Measurements from ENCODE around the gene TIAM2. TPM values are rescaled to one million over a fixed set of nuclear protein-coding genes. Genes with fewer than 3 reads are reported as not detected.
"Not testable (repeated sequence)": the region's sequence is repeated elsewhere in the genome, so short reads cannot be mapped to it uniquely, and the experiment has no call there.

The TIAM2 gene
- total RNA-seq, 1 experiment from 2014 or later = 11.3 TPM

DNA sequence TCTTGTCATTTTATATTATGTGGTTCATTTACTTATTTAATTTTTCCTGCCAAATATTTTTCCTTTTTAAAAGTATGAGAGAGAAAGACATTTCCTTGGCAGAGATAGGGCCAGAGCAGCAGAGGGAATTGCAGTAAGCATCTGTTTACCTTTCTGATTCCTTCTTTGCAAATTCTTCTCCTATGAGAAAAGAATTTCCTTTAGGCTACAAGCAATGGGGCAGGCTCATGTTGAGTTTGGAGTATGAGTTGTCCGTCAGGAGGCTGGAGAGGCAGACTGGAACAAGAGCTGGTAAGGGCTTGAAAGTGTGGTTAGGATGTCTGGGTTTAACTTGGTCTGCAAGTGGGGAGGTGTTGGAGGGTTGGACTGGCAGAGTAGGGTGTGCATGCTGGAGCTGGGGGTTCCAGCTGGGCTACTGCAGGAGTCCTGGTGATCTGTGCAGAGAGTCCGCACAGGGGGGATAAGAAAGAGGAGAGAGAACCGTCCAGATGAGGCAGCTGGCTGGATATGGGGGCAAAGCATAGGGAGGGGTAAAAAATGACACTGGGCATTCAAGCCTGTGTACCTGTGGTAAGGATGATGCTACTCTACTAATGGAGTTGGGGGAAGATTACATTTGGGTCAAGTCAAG, 19.7 kb downstream of the TIAM2 start:
- no peak for DNase-seq (ENCODE audit: low read depth)
- in situ Hi-C loops (cut with HindIII; ENCODE audit: low pct_unique_long_range_greater_than_20kb, low sequenced_read_pairs) = no loop called here

GRCh38 chr6:155018415-155018814, 23.3 kb downstream of the TIAM2 start:
- in situ Hi-C loops (cut with HindIII; ENCODE audit: low pct_unique_long_range_greater_than_20kb, low sequenced_read_pairs); DNase-seq (ENCODE audit: low read depth): not testable (repeated sequence)

DNA sequence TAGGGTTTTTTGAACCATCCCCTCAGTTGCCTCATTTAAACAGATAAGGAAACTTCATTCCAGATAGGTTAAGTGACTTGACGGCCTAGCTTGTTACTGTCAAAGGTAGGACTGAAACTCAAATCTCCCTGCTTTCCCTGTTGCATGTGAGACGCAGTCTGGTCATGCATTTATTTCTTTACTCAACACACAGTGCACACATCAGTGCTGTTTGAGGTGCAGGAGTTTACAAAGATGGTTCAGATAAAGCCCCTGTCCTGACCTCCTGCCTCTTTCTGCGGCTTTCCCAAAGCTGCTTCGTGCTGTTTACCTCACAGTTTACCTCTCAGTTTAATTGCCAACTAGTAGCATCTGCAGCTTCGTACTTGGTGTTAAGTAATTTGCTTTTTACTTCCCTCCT, 26.6 kb downstream of the TIAM2 start:
- no peak for DNase-seq (ENCODE audit: low read depth)
- in situ Hi-C loops (cut with HindIII; ENCODE audit: low pct_unique_long_range_greater_than_20kb, low sequenced_read_pairs) = no loop called here

DNA sequence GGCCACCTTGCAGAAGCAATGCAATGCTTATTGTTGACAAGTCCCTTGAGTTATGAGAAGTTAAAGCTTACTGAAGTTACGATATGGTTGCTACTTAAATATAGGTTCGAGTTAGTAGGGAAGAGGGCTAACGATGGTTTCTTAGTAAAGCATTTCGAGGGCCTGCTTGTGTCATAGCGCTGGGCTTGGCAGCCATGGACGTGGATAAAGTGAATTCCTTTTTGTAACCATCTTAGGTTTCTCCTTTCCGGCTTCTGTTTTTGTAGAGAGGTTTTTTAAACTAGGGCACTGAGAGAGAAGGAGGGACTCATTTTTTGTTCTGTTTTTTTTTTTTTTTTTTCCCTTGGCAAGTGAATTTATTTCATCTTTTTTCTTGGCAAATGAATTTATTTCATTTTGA, 27.6 kb downstream of the TIAM2 start:
- in situ Hi-C loops (cut with HindIII; ENCODE audit: low pct_unique_long_range_greater_than_20kb, low sequenced_read_pairs) = no loop called here
- DNase-seq (ENCODE audit: low read depth) = no peak

DNA sequence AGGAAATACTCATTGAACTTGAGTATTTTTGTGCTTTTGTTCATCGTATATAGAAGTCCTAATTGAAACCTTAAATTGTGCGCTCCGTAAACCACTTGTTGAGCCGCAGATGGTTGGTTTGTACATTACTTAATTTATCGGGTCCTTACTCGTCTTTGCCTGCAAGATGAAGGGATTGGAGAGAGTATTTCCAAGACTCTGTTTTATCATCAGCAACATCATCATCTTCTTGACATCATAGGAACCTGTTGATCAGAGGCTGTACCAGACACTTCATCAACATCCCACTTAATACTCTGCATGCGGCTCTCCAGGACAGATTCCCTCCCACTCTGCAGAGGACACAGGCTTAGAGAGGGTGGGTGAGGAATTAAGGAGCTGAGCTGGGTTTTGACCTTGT, 28.6 kb downstream of the TIAM2 start:
- in situ Hi-C loops (cut with HindIII; ENCODE audit: low pct_unique_long_range_greater_than_20kb, low sequenced_read_pairs) = no loop called here
- DNase-seq (ENCODE audit: low read depth) = no peak

GRCh38 chr6:155024391-155025027, 29.4 kb downstream of the TIAM2 start:
- in situ Hi-C loops (cut with HindIII; ENCODE audit: low pct_unique_long_range_greater_than_20kb, low sequenced_read_pairs) = no loop called here
- no peak for DNase-seq (ENCODE audit: low read depth)

DNA sequence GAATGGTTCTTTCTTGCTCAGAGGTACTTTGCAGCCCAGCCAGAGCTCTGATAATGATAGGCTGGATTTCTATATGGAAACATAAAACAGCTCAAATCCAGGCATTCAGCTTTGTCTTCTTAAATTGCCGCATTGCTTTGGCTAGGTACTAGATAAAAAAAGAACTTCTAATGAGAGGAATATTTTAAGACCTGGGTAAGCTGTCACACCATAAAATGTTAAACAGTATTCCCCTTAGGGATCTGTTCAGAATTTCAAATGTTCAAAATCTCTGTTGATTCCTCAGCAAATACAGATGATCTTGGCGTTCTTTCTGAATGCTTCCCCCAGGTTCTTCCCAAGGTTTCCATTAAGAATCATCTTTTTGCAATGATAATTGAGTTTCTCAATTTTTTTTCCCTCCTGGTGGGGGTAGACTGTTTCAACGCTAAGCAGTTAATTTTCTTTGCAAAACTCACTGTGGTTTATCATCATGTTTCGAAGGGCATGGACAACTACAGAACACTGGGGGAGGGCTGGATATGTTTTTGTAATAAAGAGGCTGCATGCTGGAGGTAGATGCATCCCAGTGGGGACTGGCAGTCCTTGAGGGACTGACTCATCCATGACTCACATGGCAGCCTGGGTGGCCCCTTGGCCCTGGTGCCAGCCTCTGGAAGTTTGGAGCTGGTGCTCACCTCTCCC, 31.0 kb downstream of the TIAM2 start:
- in situ Hi-C loops (cut with HindIII; ENCODE audit: low pct_unique_long_range_greater_than_20kb, low sequenced_read_pairs) = no loop called here
- peak; percentile 85 for DNase-seq (ENCODE audit: low read depth)

DNA sequence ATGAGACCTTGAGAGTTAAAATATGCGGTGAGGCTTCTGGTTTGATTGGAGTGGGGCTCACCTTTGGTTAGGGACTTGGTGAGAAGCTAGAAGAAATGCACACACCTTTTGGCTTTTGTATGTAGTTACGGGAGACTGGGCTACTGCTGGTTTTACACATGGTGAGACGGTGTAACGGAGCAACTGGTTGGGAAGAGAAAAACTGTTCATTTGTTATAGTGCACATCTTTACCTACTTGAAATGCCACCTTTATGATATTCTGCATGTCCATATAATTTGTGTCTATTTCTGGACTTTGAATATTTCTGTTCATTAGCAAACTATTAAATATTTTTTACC, 31.6 kb downstream of the TIAM2 start:
- in situ Hi-C loops (cut with HindIII; ENCODE audit: low pct_unique_long_range_greater_than_20kb, low sequenced_read_pairs) = no loop called here
- no peak for DNase-seq (ENCODE audit: low read depth)

DNA sequence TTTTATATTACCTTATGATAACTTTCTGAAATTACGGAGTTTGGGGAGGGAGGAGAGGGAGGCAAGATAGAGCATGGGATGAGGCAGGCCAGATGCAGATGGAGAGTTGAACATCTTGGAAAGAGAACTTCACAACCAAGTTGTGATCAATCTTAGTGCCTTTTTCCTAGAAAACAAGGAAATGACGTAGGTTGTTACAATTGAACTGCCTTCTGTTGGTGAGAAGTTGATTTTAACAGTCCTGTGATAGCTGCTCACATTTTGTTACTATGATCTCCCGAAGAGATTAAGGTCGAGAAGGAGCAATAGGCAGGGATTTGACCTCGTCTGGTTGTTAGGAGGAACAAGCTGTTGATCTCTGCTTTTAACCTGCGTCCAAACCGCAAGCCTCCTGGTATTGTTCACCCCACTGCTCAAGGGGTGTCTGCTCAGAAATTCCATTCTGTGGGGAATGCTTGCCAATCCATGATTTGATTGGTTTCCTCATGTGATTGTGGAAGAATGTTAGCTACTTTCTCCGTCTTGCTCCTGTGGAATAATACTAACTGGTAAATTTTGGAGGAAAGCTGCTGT, 35.1 kb downstream of the TIAM2 start:
- in situ Hi-C loops (cut with HindIII; ENCODE audit: low pct_unique_long_range_greater_than_20kb, low sequenced_read_pairs) = no loop called here
- no peak for DNase-seq (ENCODE audit: low read depth)

DNA sequence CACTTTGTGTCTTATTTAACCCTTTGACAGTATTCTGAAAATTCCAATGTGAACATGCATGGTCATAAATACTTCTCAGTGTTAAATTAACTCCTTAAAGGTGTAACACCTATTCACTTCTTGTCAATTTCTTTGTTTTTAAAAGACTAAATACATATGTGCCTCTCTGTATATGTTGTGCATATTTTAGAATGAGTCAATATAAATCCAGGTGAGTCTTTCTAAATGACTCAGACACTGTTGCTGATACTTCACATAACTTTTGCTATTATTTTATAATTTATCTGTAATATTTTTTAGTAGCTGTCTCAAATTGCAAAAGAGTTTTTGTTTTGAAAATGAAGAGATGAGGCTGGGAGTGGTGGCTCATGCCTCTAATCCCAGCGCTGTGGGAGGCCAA, 36.0 kb downstream of the TIAM2 start:
- in situ Hi-C loops (cut with HindIII; ENCODE audit: low pct_unique_long_range_greater_than_20kb, low sequenced_read_pairs) = no loop called here
- no peak for DNase-seq (ENCODE audit: low read depth)

DNA sequence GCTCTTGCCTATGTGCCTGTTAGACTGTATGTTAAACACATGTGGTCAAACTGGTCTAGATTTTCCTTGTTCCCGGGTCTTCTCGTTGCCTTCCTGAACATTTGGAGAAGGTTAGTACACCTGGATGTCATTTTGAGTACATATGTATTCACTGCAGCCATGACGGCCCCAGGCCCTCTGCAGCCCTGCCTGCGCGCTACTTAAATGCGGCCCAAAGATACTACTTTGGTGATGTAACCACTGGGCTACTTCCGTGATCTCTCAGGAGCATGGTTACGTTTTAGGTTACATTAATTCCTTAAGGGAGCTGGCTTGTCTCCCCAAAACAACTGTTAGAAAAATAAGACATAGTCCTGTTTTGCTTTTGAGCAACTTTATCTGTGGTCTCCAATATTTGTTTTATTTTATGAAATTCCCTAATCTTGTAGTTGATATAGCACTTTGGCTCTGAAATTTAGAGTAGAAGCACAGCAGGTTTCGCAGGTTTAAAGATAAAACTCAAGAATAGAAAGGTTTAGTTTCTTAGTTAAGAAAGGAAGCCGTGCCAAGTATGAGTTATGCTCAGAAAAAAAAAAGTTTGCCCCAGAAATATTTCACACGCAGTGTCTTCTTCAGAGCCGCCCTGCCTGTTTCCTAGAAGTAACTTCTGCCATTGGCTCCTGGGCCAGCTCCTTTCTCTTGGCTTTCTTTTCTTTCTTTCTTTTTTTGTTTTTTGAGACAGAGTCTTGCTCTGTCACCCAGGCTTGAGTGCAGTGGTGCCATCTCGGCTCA, 38.1 kb downstream of the TIAM2 start:
- no peak for DNase-seq (ENCODE audit: low read depth)
- in situ Hi-C loops (cut with HindIII; ENCODE audit: low pct_unique_long_range_greater_than_20kb, low sequenced_read_pairs) = no loop called here

DNA sequence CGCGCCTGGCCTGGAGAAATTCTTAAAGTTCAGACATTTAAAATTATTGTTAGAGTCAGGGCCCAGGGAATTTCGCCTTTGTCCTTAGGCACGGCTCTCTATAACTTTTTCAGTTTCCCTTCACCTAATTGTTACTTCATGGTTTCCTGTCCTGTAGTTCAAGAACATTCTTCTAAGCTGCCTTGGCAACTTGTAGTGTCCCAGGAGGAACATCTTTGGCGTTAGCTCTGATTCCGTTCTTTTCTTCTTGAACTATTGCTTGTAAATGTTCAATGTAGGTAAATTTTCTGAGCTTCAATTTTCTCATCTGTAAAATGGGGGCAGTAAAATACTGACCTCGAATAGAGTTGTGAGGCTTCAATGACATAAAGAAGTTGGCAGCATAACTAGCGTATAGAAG, 41.8 kb downstream of the TIAM2 start:
- in situ Hi-C loops (cut with HindIII; ENCODE audit: low pct_unique_long_range_greater_than_20kb, low sequenced_read_pairs) = no loop called here

GRCh38 chr6:155038104-155038503, 43.0 kb downstream of the TIAM2 start:
- no peak for DNase-seq (ENCODE audit: low read depth)
- in situ Hi-C loops (cut with HindIII; ENCODE audit: low pct_unique_long_range_greater_than_20kb, low sequenced_read_pairs) = no loop called here

More for the DNA sequence above, 41.8 kb downstream of the TIAM2 start:
- DNase-seq (ENCODE audit: low read depth) = no peak

DNA sequence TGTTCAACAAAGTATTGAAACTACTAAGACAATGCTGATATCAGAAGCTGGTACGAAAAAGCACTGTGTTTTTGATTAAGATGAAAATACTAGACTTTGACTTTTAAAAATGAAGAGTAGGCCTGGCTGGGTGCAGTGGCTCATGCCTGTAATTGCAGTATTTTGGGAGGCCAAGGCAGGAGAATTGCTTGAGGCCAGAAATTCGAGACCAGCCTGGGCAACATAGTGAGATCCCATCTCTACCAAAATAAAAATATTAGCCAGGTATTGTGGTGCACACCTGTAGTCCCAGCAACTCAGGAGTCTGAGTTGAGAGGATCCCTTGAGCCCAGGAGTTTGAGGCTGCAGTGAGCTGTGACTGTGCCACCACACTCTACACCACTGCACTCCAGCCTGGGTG, 43.4 kb downstream of the TIAM2 start:
- no peak for DNase-seq (ENCODE audit: low read depth)
- in situ Hi-C loops (cut with HindIII; ENCODE audit: low pct_unique_long_range_greater_than_20kb, low sequenced_read_pairs) = no loop called here

- in situ Hi-C loops (cut with HindIII; ENCODE audit: low pct_unique_long_range_greater_than_20kb, low sequenced_read_pairs) = no loop called here
These were observed 44.5 kb downstream of the TIAM2 start for GRCh38 chr6:155039618-155040017.

GRCh38 chr6:155040154-155040553, 45.0 kb downstream of the TIAM2 start:
- in situ Hi-C loops (cut with HindIII; ENCODE audit: low pct_unique_long_range_greater_than_20kb, low sequenced_read_pairs) = no loop called here
- no peak for DNase-seq (ENCODE audit: low read depth)

More at GRCh38 chr6:155039618-155040017, 44.5 kb downstream of the TIAM2 start:
- DNase-seq (ENCODE audit: low read depth) = no peak

DNA sequence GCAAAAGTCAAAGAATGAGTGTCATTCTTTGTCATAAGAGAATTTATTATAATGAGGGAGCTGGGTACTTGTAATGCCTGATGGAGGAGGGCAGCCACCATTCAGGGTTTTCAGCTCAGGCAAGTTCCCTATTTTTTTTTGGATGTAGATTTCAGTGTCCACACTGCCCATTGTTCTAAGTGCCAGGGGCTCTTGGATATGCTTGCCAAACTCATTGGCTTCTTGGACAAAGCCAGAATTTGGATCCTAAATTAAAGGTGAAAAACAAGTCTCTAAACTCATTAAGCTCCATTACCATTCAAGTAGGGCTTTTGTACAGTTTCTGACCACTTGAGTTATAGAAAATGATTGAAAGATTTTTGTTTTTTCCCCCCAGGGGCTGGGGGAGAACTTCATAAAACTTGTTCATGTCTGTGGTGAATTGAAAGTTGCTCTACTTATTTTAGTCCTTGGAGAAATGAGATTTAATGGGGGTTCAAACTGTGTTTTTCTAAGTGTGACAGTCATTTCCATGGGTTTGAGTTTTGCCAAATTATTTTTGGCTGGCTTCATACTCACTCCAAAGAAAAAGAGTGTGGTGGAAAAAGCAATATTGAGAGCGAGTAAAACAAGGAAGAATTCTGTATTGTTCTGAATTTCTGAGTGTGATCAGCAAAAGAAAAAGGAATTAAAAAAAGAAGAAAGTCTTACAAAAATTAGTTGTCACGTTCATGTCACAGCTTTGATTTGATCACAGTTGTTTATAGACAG, 46.0 kb downstream of the TIAM2 start:
- in situ Hi-C loops (cut with HindIII; ENCODE audit: low pct_unique_long_range_greater_than_20kb, low sequenced_read_pairs) = no loop called here
- no peak for DNase-seq (ENCODE audit: low read depth)

DNA sequence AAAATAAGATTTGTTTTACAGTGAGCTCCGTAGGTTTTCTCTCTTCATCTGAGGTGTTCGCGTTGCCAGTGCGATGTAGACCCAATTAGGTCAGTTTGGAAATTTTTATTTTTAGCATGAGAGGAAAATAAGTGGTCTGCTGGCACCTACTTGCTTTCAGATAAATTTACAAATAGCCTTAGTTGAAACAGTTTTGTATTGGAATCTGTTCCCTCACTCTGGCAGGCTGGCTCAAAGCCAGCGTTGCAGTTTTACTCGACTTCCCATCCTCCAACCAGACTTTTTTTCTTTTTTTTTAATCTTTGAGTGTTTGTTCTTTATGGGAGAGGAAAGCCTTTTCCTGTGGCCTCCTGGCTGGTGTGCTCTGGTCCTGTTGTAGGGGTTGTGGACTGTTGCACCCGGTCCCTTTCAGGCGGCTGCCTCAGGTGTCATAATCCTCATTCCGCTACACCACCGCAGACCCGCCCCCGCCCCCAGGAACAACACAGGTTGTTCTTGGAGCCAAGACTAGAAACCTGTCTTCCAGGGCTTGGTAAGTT, 46.7 kb downstream of the TIAM2 start:
- in situ Hi-C loops (cut with HindIII; ENCODE audit: low pct_unique_long_range_greater_than_20kb, low sequenced_read_pairs) = no loop called here
- DNase-seq (ENCODE audit: low read depth) = no peak

All from Caki2 (cell line).